GM18951 (cell line): Measurements from ENCODE around the gene DCBLD1.

ENCODE experiments used
- POLR2A ChIP-seq: IDR thresholded peaks from 4 replicates; pipeline ENCODE4 v1.6.1; 2011; ENCODE audit warnings: mild to moderate bottlenecking; ENCODE audit not compliant: insufficient read length, insufficient read depth; ENCODE audit errors: extremely low read depth
- in situ Hi-C: fragments of 300-500 bp; cut with MboI; formaldehyde crosslinking; loops from one replicate; pipeline ENCODE4 v1.12.0; 2022; ENCODE audit warnings: low sequenced_read_pairs, mixed read lengths, inconsistent platforms; ENCODE audit not compliant: unreplicated experiment

Gene DCBLD1

GRCh38 chr6:117590447-117590846 lies 108.0 kb downstream of the DCBLD1 start:
- in situ Hi-C loops: no loop called here
- no peak for TF ChIP-seq POLR2A

GRCh38 chr6:117591405-117591804 lies 108.9 kb downstream of the DCBLD1 start:
- in situ Hi-C loops: no loop called here
- TF ChIP-seq POLR2A: no peak

GRCh38 chr6:117592983-117593759 lies 110.7 kb downstream of the DCBLD1 start:
- no peak for TF ChIP-seq POLR2A
- in situ Hi-C loops: no loop called here

GRCh38 chr6:117595099-117595923 lies 112.8 kb downstream of the DCBLD1 start:
- TF ChIP-seq POLR2A: no peak
- in situ Hi-C loops: no loop called here

- TF ChIP-seq POLR2A: no peak
- in situ Hi-C loops: no loop called here
Measured at GRCh38 chr6:117597755-117598154, 115.3 kb downstream of the DCBLD1 start.
